ENCODE data around the gene ITGB5. TPM values are rescaled to one million over a fixed set of nuclear protein-coding genes. Genes with fewer than 3 reads are reported as not detected.
"Not testable (repeated sequence)": the region's sequence is repeated elsewhere in the genome, so short reads cannot be mapped to it uniquely, and the experiment has no call there.

Gene ITGB5
- total and polyA plus RNA-seq, 4 donors: 32.3 to 134 (median 60.7) TPM

DNA sequence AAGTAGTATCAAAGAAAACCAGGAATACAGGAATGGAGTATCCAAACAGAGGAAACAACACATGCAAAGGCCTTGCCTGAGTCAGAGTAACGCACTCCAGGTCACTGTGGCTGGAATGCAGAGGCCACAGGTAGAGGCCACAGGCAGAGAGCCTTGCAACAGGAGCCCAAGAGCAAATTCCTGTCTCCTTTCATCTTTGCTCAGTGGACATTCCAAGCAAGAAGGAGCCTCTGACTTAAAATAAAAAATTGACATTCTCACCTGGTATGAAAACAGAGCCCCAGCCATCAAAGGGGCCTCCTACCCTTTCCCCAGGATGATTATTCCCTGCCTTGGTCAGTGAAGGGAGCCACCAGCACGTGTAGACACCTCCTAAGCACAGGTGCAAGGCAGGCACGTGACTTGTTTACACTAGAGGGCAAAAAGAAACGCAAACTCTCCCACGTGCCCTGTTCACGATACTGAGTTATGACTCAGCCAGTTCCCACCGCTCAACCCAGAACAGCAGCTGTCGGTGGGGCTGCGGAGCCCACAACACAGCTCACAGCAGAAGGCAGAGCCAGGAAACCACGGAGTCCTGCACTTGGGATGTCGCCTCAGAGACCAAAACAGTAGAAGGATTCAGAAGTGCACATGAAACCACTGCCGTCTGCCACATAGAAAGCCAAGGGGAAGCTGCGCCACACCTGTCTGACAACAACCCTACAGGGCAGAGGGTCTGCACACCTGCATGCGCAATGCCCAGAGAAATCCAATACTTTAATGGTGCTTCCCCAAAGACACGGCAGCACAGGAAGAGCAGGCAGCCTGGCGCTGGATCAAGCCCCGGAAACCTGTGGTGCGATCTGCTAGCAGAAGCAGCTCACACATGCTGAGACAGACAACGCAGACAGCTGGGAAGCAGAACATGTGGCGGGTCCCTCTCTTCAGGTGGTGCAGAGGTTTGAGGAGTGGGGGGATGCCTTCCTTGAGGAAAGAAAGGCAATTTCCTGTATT is 52.1 kb downstream of the ITGB5 start:
- no peak overlapping the region for H3K4me3 ChIP-seq (ENCODE audit: low read depth, low read length)
- no peaks in the 10 kb centered on the region for H3K36me3 ChIP-seq (ENCODE audit: control insufficient read depth, insufficient read depth, low read length)
- no peaks in the 10 kb centered on the region for H3K27me3 ChIP-seq (ENCODE audit: control insufficient read depth, insufficient read depth, low read length)
- peak in 2 of 6 donors; percentile 51 to 76 for DNase-seq (ENCODE audit: low read depth in 4 of 6, low spot score in 6 of 6)
- 35% methylated on average over 20 of the region's 20 CpGs for WGBS (ENCODE audit: insufficient coverage)
- peak overlapping the region; percentile 29 for H3K27ac ChIP-seq (ENCODE audit: low read depth, low read length)
- H3K9me3 ChIP-seq (ENCODE audit: control insufficient read depth, insufficient read depth, low read length): no peaks in the 10 kb centered on the region
- H3K4me1 ChIP-seq (ENCODE audit: control insufficient read depth, insufficient read depth, low read length): peaks cover 26% of the 10 kb centered on the region

DNA sequence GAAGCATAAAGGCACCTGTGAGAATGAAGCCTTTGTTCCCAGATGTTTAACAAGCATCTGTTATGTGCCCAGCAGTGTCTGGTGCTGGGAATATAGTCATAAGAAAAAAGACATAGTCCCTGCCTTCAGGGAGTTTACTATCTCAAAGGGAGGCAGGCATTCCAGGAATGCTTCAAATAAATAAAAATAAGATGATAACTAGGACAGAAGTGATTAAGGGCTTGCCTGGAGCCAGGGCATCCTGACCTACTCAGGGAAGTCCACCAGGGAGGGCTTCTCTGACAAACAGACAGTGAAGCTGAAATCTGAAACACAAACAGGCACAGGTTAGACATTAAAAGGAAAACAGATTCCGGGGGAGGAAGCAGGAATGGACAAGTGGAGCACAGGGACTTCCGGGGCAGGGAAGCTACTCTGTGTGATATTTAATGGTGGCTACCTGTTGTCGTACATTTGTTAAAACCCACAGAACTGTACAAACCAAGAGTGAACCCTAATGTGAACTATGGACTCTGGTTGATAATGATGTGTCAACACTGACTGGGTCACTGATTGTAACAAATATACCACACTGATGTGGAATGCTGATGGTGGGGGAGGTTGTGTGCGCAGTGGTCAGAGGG is 53.3 kb downstream of the ITGB5 start:
- no peak overlapping the region for H3K4me3 ChIP-seq (ENCODE audit: low read depth, low read length)
- no peak for DNase-seq (ENCODE audit: low read depth in 4 of 6, low spot score in 6 of 6)
- peaks cover 26% of the 10 kb centered on the region for H3K4me1 ChIP-seq (ENCODE audit: control insufficient read depth, insufficient read depth, low read length)
- no CpG with 5 or more reads among the region's 4 CpGs for WGBS (ENCODE audit: insufficient coverage)
- no peaks in the 10 kb centered on the region for H3K36me3 ChIP-seq (ENCODE audit: control insufficient read depth, insufficient read depth, low read length)
- no peak overlapping the region for H3K27ac ChIP-seq (ENCODE audit: low read depth, low read length)
- no peaks in the 10 kb centered on the region for H3K9me3 ChIP-seq (ENCODE audit: control insufficient read depth, insufficient read depth, low read length)
- H3K27me3 ChIP-seq (ENCODE audit: control insufficient read depth, insufficient read depth, low read length): no peaks in the 10 kb centered on the region

DNA sequence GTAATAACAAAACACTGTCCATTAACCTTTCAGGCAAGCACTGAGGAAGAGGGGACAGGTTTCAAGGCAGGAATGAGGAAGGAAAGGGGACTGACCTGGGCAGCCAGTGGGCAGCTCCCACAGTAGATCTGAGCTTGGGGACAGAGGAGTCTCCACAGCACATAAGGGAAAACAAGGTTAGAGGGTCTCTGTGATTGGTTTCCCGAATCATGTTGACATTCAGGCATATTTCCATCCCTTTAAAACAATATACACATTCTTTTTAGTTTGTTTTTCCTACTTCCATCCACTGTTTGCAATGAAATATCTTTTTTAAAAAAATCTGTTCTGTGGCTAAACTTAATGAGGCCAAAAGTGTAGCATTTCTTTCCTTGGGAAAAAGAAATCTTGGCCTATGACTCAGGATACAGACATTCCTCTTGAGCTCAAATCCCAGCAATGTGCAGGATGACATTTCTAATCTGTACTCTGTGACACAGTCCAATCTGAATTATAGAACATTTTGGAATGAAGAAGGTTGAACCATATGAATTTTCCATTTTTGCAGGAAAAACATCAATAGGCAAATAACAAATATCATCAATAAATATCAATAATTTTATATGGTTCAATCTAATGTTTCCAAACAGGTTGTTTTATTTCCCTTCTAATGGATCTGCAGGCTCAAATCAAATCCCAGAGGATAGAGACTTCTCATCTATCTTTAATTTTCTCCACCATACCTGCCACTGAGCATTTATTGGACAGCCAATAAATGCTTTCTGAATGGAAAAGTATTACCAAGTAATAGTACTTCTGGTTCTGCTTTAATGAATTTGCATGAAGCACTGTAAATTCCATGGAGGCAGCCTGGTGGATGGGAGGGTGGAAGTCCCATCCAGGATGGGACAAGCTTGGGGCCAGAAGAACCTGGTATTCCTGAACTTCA is 54.1 kb downstream of the ITGB5 start:
- no peak overlapping the region for H3K4me3 ChIP-seq (ENCODE audit: low read depth, low read length)
- no peaks in the 10 kb centered on the region for H3K36me3 ChIP-seq (ENCODE audit: control insufficient read depth, insufficient read depth, low read length)
- H3K4me1 ChIP-seq (ENCODE audit: control insufficient read depth, insufficient read depth, low read length): peaks cover 26% of the 10 kb centered on the region
- no peak for DNase-seq (ENCODE audit: low read depth in 4 of 6, low spot score in 6 of 6)
- no CpG with 5 or more reads among the region's 1 CpG for WGBS (ENCODE audit: insufficient coverage)
- H3K27me3 ChIP-seq (ENCODE audit: control insufficient read depth, insufficient read depth, low read length): no peaks in the 10 kb centered on the region
- H3K27ac ChIP-seq (ENCODE audit: low read depth, low read length): no peak overlapping the region
- H3K9me3 ChIP-seq (ENCODE audit: control insufficient read depth, insufficient read depth, low read length): no peaks in the 10 kb centered on the region

DNA sequence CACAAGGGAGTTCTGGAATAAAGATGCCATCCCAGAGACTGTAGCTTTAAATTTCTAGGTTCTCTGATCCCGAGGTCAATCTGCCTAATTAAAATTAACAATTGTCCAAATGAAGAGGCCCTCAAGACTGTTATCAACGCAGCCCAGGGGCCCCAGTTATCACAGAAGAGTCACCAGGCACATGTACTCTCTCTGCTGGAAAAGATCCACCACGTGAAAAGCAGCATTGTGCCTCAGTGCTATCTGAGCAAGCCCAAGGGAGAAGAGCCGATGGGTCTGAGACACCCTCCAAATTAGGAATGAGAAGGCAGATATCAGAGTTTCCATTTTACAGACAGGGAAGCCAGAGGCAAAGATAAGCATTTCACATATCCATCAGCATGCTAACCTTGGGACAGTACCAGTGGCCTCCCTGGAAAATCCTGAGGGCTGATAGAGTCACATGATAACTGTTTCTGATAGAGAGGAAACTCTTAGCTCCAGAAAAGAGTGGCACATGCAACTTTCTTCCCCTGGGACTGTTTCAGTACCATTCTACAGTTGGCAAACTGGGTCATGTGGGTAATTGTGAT is 55.5 kb downstream of the ITGB5 start:
- DNase-seq (ENCODE audit: low read depth in 4 of 6, low spot score in 6 of 6): no peak
- 73% methylated on average over 3 of the region's 4 CpGs for WGBS (ENCODE audit: insufficient coverage)
- no peak overlapping the region for H3K27ac ChIP-seq (ENCODE audit: low read depth, low read length)
- H3K9me3 ChIP-seq (ENCODE audit: control insufficient read depth, insufficient read depth, low read length): no peaks in the 10 kb centered on the region
- no peaks in the 10 kb centered on the region for H3K36me3 ChIP-seq (ENCODE audit: control insufficient read depth, insufficient read depth, low read length)
- no peak overlapping the region for H3K4me3 ChIP-seq (ENCODE audit: low read depth, low read length)
- peaks cover 16% of the 10 kb centered on the region for H3K4me1 ChIP-seq (ENCODE audit: control insufficient read depth, insufficient read depth, low read length)
- H3K27me3 ChIP-seq (ENCODE audit: control insufficient read depth, insufficient read depth, low read length): no peaks in the 10 kb centered on the region

DNA sequence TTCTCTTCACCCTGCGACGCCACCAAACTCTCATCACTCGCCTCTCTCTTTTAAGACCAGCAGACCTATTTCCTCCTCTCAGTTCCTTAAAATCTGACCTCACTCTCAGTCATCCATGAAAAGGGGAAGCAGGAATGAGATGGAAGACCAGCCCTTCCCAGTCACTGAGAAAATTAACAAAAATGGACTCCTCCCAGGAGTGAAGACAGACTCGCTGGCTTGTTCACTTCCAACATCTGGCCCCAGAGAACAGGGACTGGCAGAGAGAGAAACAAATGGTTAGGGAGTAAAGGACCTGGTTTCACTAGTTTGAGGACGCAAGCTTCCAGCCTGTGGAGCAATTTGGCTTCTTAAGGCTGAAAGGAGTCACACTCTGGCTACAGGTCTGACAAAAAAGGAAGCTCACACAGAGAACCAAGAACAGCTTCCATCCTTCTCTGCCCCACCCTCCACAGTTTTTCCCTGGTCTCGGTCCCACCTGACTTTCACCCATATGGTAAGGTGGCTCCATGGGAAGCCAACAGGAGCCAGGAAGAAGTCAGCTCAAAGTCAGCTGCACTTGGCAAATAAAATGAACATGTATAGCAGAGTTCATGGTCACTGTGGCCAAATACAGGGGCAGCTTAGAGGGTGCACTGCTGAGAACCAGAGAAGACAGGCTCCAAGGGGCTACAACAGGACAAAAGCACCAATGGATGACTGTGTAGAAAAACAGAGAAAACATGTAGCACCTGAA is 57.2 kb downstream of the ITGB5 start:
- 80% methylated on average over 2 of the region's 6 CpGs for WGBS (ENCODE audit: insufficient coverage)
- Histone ChIP-seq H3K36me3 (ENCODE audit: control insufficient read depth, insufficient read depth, low read length) (no peaks in the 10 kb centered on the region), H3K4me1 (ENCODE audit: control insufficient read depth, insufficient read depth, low read length) (peaks cover 4% of the 10 kb centered on the region), H3K4me3 (ENCODE audit: low read depth, low read length) (no peak overlapping the region), H3K9me3 (ENCODE audit: control insufficient read depth, insufficient read depth, low read length) (no peaks in the 10 kb centered on the region), H3K27ac (ENCODE audit: low read depth, low read length) (no peak overlapping the region), H3K27me3 (ENCODE audit: control insufficient read depth, insufficient read depth, low read length) (no peaks in the 10 kb centered on the region)
- no peak for DNase-seq (ENCODE audit: low read depth in 4 of 6, low spot score in 6 of 6)

DNA sequence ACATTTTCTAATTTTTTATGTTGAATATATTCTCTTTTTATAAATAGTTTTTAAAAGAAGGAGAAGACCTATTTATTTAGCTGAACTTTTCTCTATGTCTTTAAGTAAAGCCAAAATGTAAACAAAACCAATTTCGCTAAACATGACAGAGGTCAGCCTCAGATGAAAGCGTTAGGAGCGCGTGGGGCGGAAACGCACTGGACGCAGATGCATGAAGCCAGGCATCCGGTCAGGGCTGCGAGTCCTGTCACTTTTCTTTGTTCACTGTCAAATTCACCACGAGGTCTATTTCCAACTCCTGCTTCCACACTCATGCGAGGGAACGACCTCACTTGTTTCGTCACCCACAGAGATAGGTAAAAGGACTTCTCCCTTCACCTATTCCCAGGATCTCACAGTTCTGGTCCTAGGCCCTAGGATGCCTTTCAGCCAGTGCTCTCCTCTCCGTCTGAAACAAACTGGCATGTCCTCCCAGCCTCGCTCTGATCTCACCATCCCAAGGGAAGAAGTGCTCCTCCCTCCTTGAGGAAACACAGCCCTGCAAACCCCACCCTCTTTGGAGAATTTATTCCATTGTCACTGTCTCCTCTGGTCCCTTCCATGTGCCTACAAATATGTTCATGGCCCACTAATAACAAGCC is 57.9 kb downstream of the ITGB5 start:
- DNase-seq (ENCODE audit: low read depth in 4 of 6, low spot score in 6 of 6): no peak
- 84% methylated on average over 15 of the region's 15 CpGs for WGBS (ENCODE audit: insufficient coverage)
- Histone ChIP-seq H3K27ac (ENCODE audit: low read depth, low read length) (no peak overlapping the region), H3K36me3 (ENCODE audit: control insufficient read depth, insufficient read depth, low read length) (no peaks in the 10 kb centered on the region), H3K27me3 (ENCODE audit: control insufficient read depth, insufficient read depth, low read length) (no peaks in the 10 kb centered on the region), H3K4me3 (ENCODE audit: low read depth, low read length) (no peak overlapping the region), H3K4me1 (ENCODE audit: control insufficient read depth, insufficient read depth, low read length) (no peaks in the 10 kb centered on the region), H3K9me3 (ENCODE audit: control insufficient read depth, insufficient read depth, low read length) (no peaks in the 10 kb centered on the region)

- not testable (repeated sequence) for H3K27ac ChIP-seq (ENCODE audit: low read depth, low read length); H3K4me1 ChIP-seq (ENCODE audit: control insufficient read depth, insufficient read depth, low read length); H3K4me3 ChIP-seq (ENCODE audit: low read depth, low read length); H3K36me3 ChIP-seq (ENCODE audit: control insufficient read depth, insufficient read depth, low read length); DNase-seq (ENCODE audit: low read depth in 4 of 6, low spot score in 6 of 6); H3K27me3 ChIP-seq (ENCODE audit: control insufficient read depth, insufficient read depth, low read length); H3K9me3 ChIP-seq (ENCODE audit: control insufficient read depth, insufficient read depth, low read length)
- 53% methylated on average over 13 of the region's 15 CpGs for whole genome bisulfite sequencing (ENCODE audit: insufficient coverage)
These were observed 59.5 kb downstream of the ITGB5 start for GRCh38 chr3:124827476-124828206.

DNA sequence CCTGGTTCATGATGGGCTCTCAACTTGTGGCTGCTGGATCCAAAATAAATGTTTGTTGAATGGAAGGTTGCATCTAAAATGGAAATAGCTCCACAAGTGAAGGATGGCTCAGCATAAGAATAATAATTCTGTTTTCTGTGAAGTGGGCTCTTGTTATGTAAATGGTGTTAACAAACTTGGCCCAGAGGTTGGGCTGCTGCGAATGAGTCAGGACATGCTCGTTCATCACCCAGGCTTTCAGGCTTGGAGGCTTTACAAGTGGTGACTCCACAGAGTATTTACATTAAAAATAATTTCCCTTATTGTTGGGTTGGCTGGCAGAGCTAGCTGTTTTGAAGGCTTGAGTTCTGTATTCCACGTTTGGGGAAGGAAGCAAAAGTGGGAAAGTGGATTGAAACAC is 60.5 kb downstream of the ITGB5 start:
- DNase-seq (ENCODE audit: low read depth in 4 of 6, low spot score in 6 of 6): peak in 2 of 6 donors; percentile 28 to 38
- Histone ChIP-seq H3K9me3 (ENCODE audit: control insufficient read depth, insufficient read depth, low read length) (no peaks in the 10 kb centered on the region), H3K27ac (ENCODE audit: low read depth, low read length) (no peak overlapping the region), H3K4me1 (ENCODE audit: control insufficient read depth, insufficient read depth, low read length) (no peaks in the 10 kb centered on the region), H3K36me3 (ENCODE audit: control insufficient read depth, insufficient read depth, low read length) (no peaks in the 10 kb centered on the region), H3K4me3 (ENCODE audit: low read depth, low read length) (no peak overlapping the region), H3K27me3 (ENCODE audit: control insufficient read depth, insufficient read depth, low read length) (no peaks in the 10 kb centered on the region)
- no CpG with 5 or more reads among the region's 3 CpGs for WGBS (ENCODE audit: insufficient coverage)

Measured in spinal cord (tissue), 10 donors.